Pons (tissue), 1 donor: ENCODE data around the gene RHOBTB1.
A peak's percentile ranks its signal among the peaks of the same experiment; 100 is the strongest.
"Not testable (repeated sequence)": the region's sequence is repeated elsewhere in the genome, so short reads cannot be mapped to it uniquely, and the experiment has no call there.

ENCODE experiments used
- DNase-seq: peaks from one replicate; pipeline ENCODE4 v3.0.0-alpha.2; 2016; ENCODE audit warnings: low spot score

RHOBTB1 gene

GRCh38 chr10:60940446-60940845, 3.5 kb downstream of the RHOBTB1 start:
- no peak for DNase-seq

GRCh38 chr10:60937784-60938654, 6.0 kb downstream of the RHOBTB1 start:
- DNase-seq = no peak

- DNase-seq = no peak
These were observed 7.0 kb downstream of the RHOBTB1 start for GRCh38 chr10:60937022-60937421.

GRCh38 chr10:60934215-60935175, 9.5 kb downstream of the RHOBTB1 start:
- peak; percentile 61 for DNase-seq

- no peak for DNase-seq
These were observed 11.2 kb downstream of the RHOBTB1 start for GRCh38 chr10:60932756-60933155.

GRCh38 chr10:60930237-60930636, 13.7 kb downstream of the RHOBTB1 start:
- DNase-seq = no peak

- DNase-seq = no peak
These were observed 22.4 kb downstream of the RHOBTB1 start for GRCh38 chr10:60921633-60922032.

GRCh38 chr10:60920479-60920878, 23.5 kb downstream of the RHOBTB1 start:
- no peak for DNase-seq

- DNase-seq = no peak
These were observed 24.4 kb downstream of the RHOBTB1 start for GRCh38 chr10:60919551-60919950.

- DNase-seq = no peak
These were observed 26.4 kb downstream of the RHOBTB1 start for GRCh38 chr10:60917331-60918280.

GRCh38 chr10:60916025-60916424, 28.0 kb downstream of the RHOBTB1 start:
- no peak for DNase-seq

- no peak for DNase-seq
These were observed 29.3 kb downstream of the RHOBTB1 start for GRCh38 chr10:60914690-60915141.

GRCh38 chr10:60913657-60914056, 30.3 kb downstream of the RHOBTB1 start:
- no peak for DNase-seq

- no peak for DNase-seq
These were observed 30.9 kb downstream of the RHOBTB1 start for GRCh38 chr10:60913071-60913470.

- no peak for DNase-seq
These were observed 32.3 kb downstream of the RHOBTB1 start for GRCh38 chr10:60911715-60912114.

- DNase-seq = no peak
These were observed 32.8 kb downstream of the RHOBTB1 start for GRCh38 chr10:60911216-60911615.

- peak; percentile 70 for DNase-seq
These were observed 33.4 kb downstream of the RHOBTB1 start for GRCh38 chr10:60910543-60910942.

GRCh38 chr10:60908896-60909295, 35.1 kb downstream of the RHOBTB1 start:
- DNase-seq = no peak

- DNase-seq = no peak
These were observed 36.0 kb downstream of the RHOBTB1 start for GRCh38 chr10:60908031-60908430.

- no peak for DNase-seq
These were observed 36.7 kb downstream of the RHOBTB1 start for GRCh38 chr10:60907236-60907635.

GRCh38 chr10:60906825-60907224, 37.2 kb downstream of the RHOBTB1 start:
- not testable (repeated sequence) for DNase-seq
